Esophagus muscularis mucosa (tissue), 4 donors: ENCODE data around the gene MAP2K6.

Source experiments
- CTCF ChIP-seq, 3 experiments: fragments of 200-600 bp in 2 of 3; fragments of 450-650 bp in 1 of 3; sonication (generic) in 2 of 3; IDR thresholded peaks; one replicate each; pipeline ENCODE4 v1.5.1; 2017 to 2019; ENCODE audit warnings: antibody characterized with exemption in 3 of 3, mild to moderate bottlenecking in 2 of 3, moderate library complexity in 1 of 3
- EP300 ChIP-seq: sonication (generic); formaldehyde crosslinking; IDR thresholded peaks from one replicate; pipeline ENCODE4 v1.6.1; 2017; ENCODE audit warnings: antibody characterized with exemption
- POLR2A ChIP-seq: fragments of 450-650 bp; IDR thresholded peaks from one replicate; pipeline ENCODE4 v1.6.1; 2017; ENCODE audit warnings: antibody characterized with exemption, moderate library complexity, mild to moderate bottlenecking, low read depth
- POLR2AphosphoS5 ChIP-seq, 2 donors: sonication (generic); formaldehyde crosslinking; IDR thresholded peaks; one replicate each; pipeline ENCODE4 v1.6.1; 2017; ENCODE audit warnings: antibody characterized with exemption in 2 of 2

DNA sequence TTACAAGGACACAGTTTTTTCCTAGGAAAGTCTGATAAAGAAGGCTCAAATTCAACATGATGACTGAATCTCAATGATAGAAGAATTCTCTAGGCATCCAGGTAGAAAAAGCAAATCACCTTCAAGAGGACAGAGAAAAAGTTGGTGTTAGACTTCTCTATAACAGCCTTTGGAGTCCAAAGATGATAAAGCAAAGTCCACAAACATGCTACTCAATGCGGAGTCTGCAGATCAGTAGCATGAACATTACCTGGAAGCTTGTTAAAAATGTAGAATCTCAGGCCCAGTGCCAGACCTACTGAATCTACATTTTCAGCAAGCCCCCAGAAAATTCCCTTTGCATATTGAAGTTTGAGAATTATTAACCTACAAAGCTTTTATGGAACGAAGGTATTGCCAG is 41.4 kb upstream of the MAP2K6 start:
- no peak for TF ChIP-seq EP300
- no peak for TF ChIP-seq CTCF (IDR thresholded peaks at IDR 0.05)
- no peak for TF ChIP-seq POLR2A
- no peak for TF ChIP-seq POLR2AphosphoS5 (IDR thresholded peaks at IDR 0.05)
